Upper lobe of left lung (tissue), 4 donors: ENCODE results near the gene NCAM2.

ENCODE experiments used
- CTCF ChIP-seq, 6 experiments: fragments of 450-650 bp in 4 of 6; fragments of 200-600 bp in 2 of 6; sonication (generic) in 2 of 6; IDR thresholded peaks; one replicate each; pipeline ENCODE4 v1.5.1; 2016 to 2019; ENCODE audit warnings: antibody characterized with exemption in 6 of 6
- POLR2AphosphoS5 ChIP-seq, 2 donors: sonication (generic); formaldehyde crosslinking; IDR thresholded peaks; one replicate each; pipeline ENCODE4 v1.5.1; 2017; ENCODE audit warnings: antibody characterized with exemption in 2 of 2

- TF ChIP-seq CTCF (IDR thresholded peaks at IDR 0.05) = no peak
- no peak for TF ChIP-seq POLR2AphosphoS5 (IDR thresholded peaks at IDR 0.05)
Measured at GRCh38 chr21:21177353-21177986, 179.3 kb downstream of the NCAM2 start.
